ENCODE measurements around the gene ARHGEF28.

GRCh38 chr5:73719632-73720031 is 93.6 kb downstream of the ARHGEF28 start:
- TF ChIP-seq CTCF (IDR thresholded peaks at IDR 0.05; ENCODE audit: low read depth, low read length) (no peak), POLR2A (IDR thresholded peaks at IDR 0.05; ENCODE audit: extremely low read depth, insufficient read length) (no peak)

Data from NB4 (cell line).